Esophagus (tissue), 2 donors: ENCODE results near the gene CLDN7. TPM values are rescaled to one million over a fixed set of nuclear protein-coding genes. Genes with fewer than 3 reads are reported as not detected.

ENCODE experiments used
- H3K27ac ChIP-seq, 2 donors: one replicate each; pipeline ENCODE4 v1.5.1; 2013; ENCODE audit warnings: low read depth in 2 of 2, mild to moderate bottlenecking in 2 of 2, inconsistent platforms in 1 of 2, low read length in 1 of 2, moderate library complexity in 1 of 2
- H3K27me3 ChIP-seq, 2 donors: one replicate each; pipeline ENCODE4 v1.6.1; 2013; ENCODE audit warnings: low read length in 2 of 2, control low read depth in 1 of 2, mild to moderate bottlenecking in 1 of 2; ENCODE audit not compliant: insufficient read depth in 2 of 2, control insufficient read depth in 1 of 2
- H3K36me3 ChIP-seq, 2 donors: one replicate each; pipeline ENCODE4 v1.6.1; 2013; ENCODE audit warnings: low read length in 1 of 2; ENCODE audit not compliant: control insufficient read depth in 2 of 2, insufficient read depth in 2 of 2
- H3K4me1 ChIP-seq, 2 donors: one replicate each; pipeline ENCODE4 v1.6.1; 2013; ENCODE audit warnings: low read length in 1 of 2; ENCODE audit not compliant: control insufficient read depth in 2 of 2, insufficient read depth in 2 of 2
- H3K4me3 ChIP-seq, 2 donors: one replicate each; pipeline ENCODE4 v1.5.1; 2013; ENCODE audit warnings: low read length in 2 of 2, mild to moderate bottlenecking in 2 of 2, low read depth in 1 of 2, moderate library complexity in 1 of 2
- H3K9me3 ChIP-seq, 2 donors: one replicate each; pipeline ENCODE4 v1.6.1; 2013; ENCODE audit warnings: mild to moderate bottlenecking in 2 of 2, low read depth in 1 of 2, low read length in 1 of 2, moderate library complexity in 1 of 2; ENCODE audit not compliant: control insufficient read depth in 2 of 2, insufficient read depth in 1 of 2
- WGBS, 2 donors: extraction: QIAGEN DNeasy Blood & Tissue Kit; methylation state at CpG; one replicate each; pipeline ENCODE4 v1.1.7; 2013; 5-methylcytosine and 5-hydroxymethylcytosine counted together
- polyA plus RNA-seq, 2 donors: library from polyadenylated mRNA; stranded (reverse); fragments of 200-250 nt; gene quantifications; one replicate each; pipeline ENCODE4 v1.2.3, GENCODE V29; 2013
- donor health status: healthy with polysubstance abuse.
- donor health status: Bipolar disorder and iron deficiency.

CLDN7 gene
- polyA plus RNA-seq = 100 to 1,000 TPM; 271 to 275 TPM

- Histone ChIP-seq H3K4me3 (peak within 1 kb of the TSS; percentile 65 to 82), H3K36me3 (peaks cover 6 to 7% of the 10 kb centered on the region in 2 donors), H3K9me3 (no peaks in the 10 kb centered on the region), H3K27ac (peak within 1 kb of the TSS; percentile 87 to 98), H3K4me1 (no peaks in the 10 kb centered on the region), H3K27me3 (no peaks in the 10 kb centered on the region)
- 6% methylated on average over 63 to 64 of the region's 64 CpGs for WGBS, 2 donors
Measured at GRCh38 chr17:7262192-7262934, at the start of gene CLDN7. Gene CLDN7, minus strand, starts transcription at chr17:7262478. Its CDS starts 435 bp downstream, at chr17:7262043.

- Histone ChIP-seq H3K36me3 (peaks cover 19 to 29% of the 10 kb centered on the region in 2 donors), H3K4me1 (peaks cover 2 to 16% of the 10 kb centered on the region in 2 donors), H3K27me3 (no peaks in the 10 kb centered on the region), H3K4me3 (no peak overlapping the region), H3K27ac (peak overlapping the region in 1 of 2 donors; percentile 5), H3K9me3 (no peaks in the 10 kb centered on the region)
- 73 to 75% methylated on average over 7 of the region's 7 CpGs for WGBS, 2 donors
Measured at GRCh38 chr17:7311110-7311705, 48.9 kb upstream of the CLDN7 start.

- no peaks in the 10 kb centered on the region for H3K9me3 ChIP-seq
- no peaks in the 10 kb centered on the region for H3K27me3 ChIP-seq
- peaks cover 19 to 29% of the 10 kb centered on the region in 2 donors for H3K36me3 ChIP-seq
- WGBS, 2 donors = 74 to 84% methylated on average over 12 of the region's 12 CpGs
- peaks cover 2 to 11% of the 10 kb centered on the region in 2 donors for H3K4me1 ChIP-seq
- peak overlapping the region; percentile 100 for H3K27ac ChIP-seq
- H3K4me3 ChIP-seq = peak overlapping the region in 1 of 2 donors; percentile 94
Measured at GRCh38 chr17:7309628-7310027, 47.4 kb upstream of the CLDN7 start.

- 0% methylated on average over 14 of the region's 14 CpGs for WGBS, 2 donors
- Histone ChIP-seq H3K9me3 (no peaks in the 10 kb centered on the region), H3K4me1 (peaks cover 2 to 9% of the 10 kb centered on the region in 2 donors)
Measured at GRCh38 chr17:7308625-7309433, 46.6 kb upstream of the CLDN7 start.

GRCh38 chr17:7307686-7308624, 45.7 kb upstream of the CLDN7 start:
- Histone ChIP-seq H3K4me3 (peak overlapping the region; percentile 91 to 94), H3K9me3 (no peaks in the 10 kb centered on the region), H3K27ac (peak overlapping the region; percentile 100), H3K27me3 (no peaks in the 10 kb centered on the region), H3K36me3 (peaks cover 14 to 23% of the 10 kb centered on the region in 2 donors), H3K4me1 (peaks cover 2 to 9% of the 10 kb centered on the region in 2 donors)
- 1% methylated on average over 67 to 104 of the region's 104 CpGs for WGBS, 2 donors

More at GRCh38 chr17:7308625-7309433, 46.6 kb upstream of the CLDN7 start:
- peak overlapping the region; percentile 91 to 94 for H3K4me3 ChIP-seq
- H3K27me3 ChIP-seq = no peaks in the 10 kb centered on the region
- H3K27ac ChIP-seq = peak overlapping the region; percentile 100
- H3K36me3 ChIP-seq = peaks cover 19 to 26% of the 10 kb centered on the region in 2 donors

- Histone ChIP-seq H3K36me3 (peaks cover 7 to 15% of the 10 kb centered on the region in 2 donors), H3K27me3 (no peaks in the 10 kb centered on the region), H3K27ac (peak within 1 kb of the TSS; percentile 100), H3K4me1 (peaks cover 2 to 9% of the 10 kb centered on the region in 2 donors), H3K9me3 (no peaks in the 10 kb centered on the region), H3K4me3 (peak within 1 kb of the TSS; percentile 91 to 94)
- WGBS, 2 donors = 0 to 1% methylated on average over 64 of the region's 64 CpGs
Measured at GRCh38 chr17:7306911-7307685, 44.8 kb upstream of the CLDN7 start, which contains the start of gene EIF5A. Gene EIF5A, plus strand, starts transcription at chr17:7307628. Its CDS starts 2,008 bp downstream, at chr17:7309636.

- 95 to 98% methylated on average over 7 of the region's 7 CpGs for WGBS, 2 donors
- Histone ChIP-seq H3K36me3 (no peaks in the 10 kb centered on the region), H3K27me3 (no peaks in the 10 kb centered on the region)
Measured at GRCh38 chr17:7304179-7304578, 41.9 kb upstream of the CLDN7 start.

GRCh38 chr17:7296189-7296861, 34.0 kb upstream of the CLDN7 start:
- Histone ChIP-seq H3K27me3 (no peaks in the 10 kb centered on the region), H3K9me3 (no peaks in the 10 kb centered on the region), H3K36me3 (no peaks in the 10 kb centered on the region), H3K4me3 (no peak overlapping the region), H3K4me1 (peaks cover 16 to 17% of the 10 kb centered on the region in 2 donors), H3K27ac (peak overlapping the region; percentile 25 to 62)
- 3 to 4% methylated on average over 51 of the region's 51 CpGs for WGBS, 2 donors

More at GRCh38 chr17:7304179-7304578, 41.9 kb upstream of the CLDN7 start:
- Histone ChIP-seq H3K4me1 (no peaks in the 10 kb centered on the region), H3K27ac (no peak overlapping the region), H3K4me3 (no peak overlapping the region), H3K9me3 (no peaks in the 10 kb centered on the region)
